GM23338 (cell line): Measurements from ENCODE around the gene ADAMTS8. TPM values are rescaled to one million over a fixed set of nuclear protein-coding genes. Genes with fewer than 3 reads are reported as not detected.

Source experiments
- ATAC-seq: fragments of 200-7000 bp; cut with Tn5 transposase; 3 replicates; pipeline ENCODE4 v1.9.1; 2020
- DNase-seq: peaks from one replicate; pipeline ENCODE4 v3.0.0-alpha.2; 2015; ENCODE audit warnings: low spot score
- H2AFZ ChIP-seq: fragments of 200-600 bp; sonication (generic); 2 replicates; pipeline ENCODE4 v1.8.0; 2016; ENCODE audit warnings: antibody characterized with exemption, mild to moderate bottlenecking, moderate library complexity
- H3F3A ChIP-seq: fragments of 200-600 bp; sonication (generic); replicated peaks from 2 replicates; pipeline ENCODE4 v1.8.0; 2017; ENCODE audit warnings: antibody characterized with exemption, mixed run types, low read depth
- H3K27ac ChIP-seq: fragments of 200-600 bp; sonication (generic); 2 replicates; pipeline ENCODE4 v1.6.1; 2016; ENCODE audit warnings: low read depth
- H3K27me3 ChIP-seq: fragments of 200-600 bp; sonication (generic); 2 replicates; pipeline ENCODE4 v1.8.0; 2016; ENCODE audit warnings: mild to moderate bottlenecking, mixed run types, moderate library complexity; ENCODE audit not compliant: insufficient read depth
- H3K36me3 ChIP-seq: fragments of 200-600 bp; sonication (generic); 2 replicates; pipeline ENCODE4 v1.8.0; 2016; ENCODE audit warnings: mild to moderate bottlenecking; ENCODE audit not compliant: insufficient read depth
- H3K4me1 ChIP-seq: fragments of 200-600 bp; sonication (generic); 2 replicates; pipeline ENCODE4 v1.8.0; 2016; ENCODE audit warnings: mild to moderate bottlenecking, moderate library complexity; ENCODE audit not compliant: insufficient read depth
- H3K4me2 ChIP-seq: fragments of 200-600 bp; sonication (generic); 2 replicates; pipeline ENCODE4 v1.7.1; 2017; ENCODE audit warnings: mixed run types
- H3K4me3 ChIP-seq: fragments of 200-600 bp; sonication (generic); 2 replicates; pipeline ENCODE4 v1.6.1; 2016; ENCODE audit warnings: mixed run types
- H3K79me2 ChIP-seq: fragments of 200-600 bp; sonication (generic); replicated peaks from 2 replicates; pipeline ENCODE4 v1.8.0; 2017; ENCODE audit warnings: mild to moderate bottlenecking; ENCODE audit not compliant: insufficient read depth
- H3K9me2 ChIP-seq: fragments of 200-600 bp; sonication (generic); 2 replicates; pipeline ENCODE4 v1.8.0; 2017; ENCODE audit not compliant: insufficient read depth
- H4K20me1 ChIP-seq: fragments of 200-600 bp; sonication (generic); replicated peaks from 2 replicates; pipeline ENCODE4 v1.8.0; 2017; ENCODE audit warnings: mild to moderate bottlenecking; ENCODE audit not compliant: insufficient read depth
- H3K27ac Mint-ChIP-seq: 2 replicates; pipeline ENCODE4 v1.8.0; 2020; ENCODE audit warnings: inconsistent platforms, mild to moderate bottlenecking, moderate library complexity, mixed read lengths
- H3K27me3 Mint-ChIP-seq: 3 replicates; pipeline ENCODE4 v1.8.0; 2022; ENCODE audit warnings: low read depth, mild to moderate bottlenecking, moderate library complexity, mixed read lengths, inconsistent platforms; ENCODE audit not compliant: insufficient read depth, poor library complexity
- H3K36me3 Mint-ChIP-seq: 3 replicates; pipeline ENCODE4 v1.8.0; 2021; ENCODE audit warnings: low read depth, mild to moderate bottlenecking, inconsistent platforms, moderate library complexity, mixed read lengths
- H3K4me1 Mint-ChIP-seq: 3 replicates; pipeline ENCODE4 v1.8.0; 2020; ENCODE audit warnings: mild to moderate bottlenecking, inconsistent platforms, mixed read lengths
- H3K4me3 Mint-ChIP-seq: 3 replicates; pipeline ENCODE4 v1.8.0; 2021; ENCODE audit warnings: moderate library complexity, mild to moderate bottlenecking, inconsistent platforms, mixed read lengths
- H3K9me3 Mint-ChIP-seq: 3 replicates; pipeline ENCODE4 v1.8.0; 2020; ENCODE audit warnings: moderate library complexity, mild to moderate bottlenecking, inconsistent platforms, mixed read lengths
- CREB1 ChIP-seq: fragments of 250-450 bp; sonication (Bioruptor Pico); IDR thresholded peaks from 2 replicates; pipeline ENCODE4 v1.5.0; 2020; ENCODE audit warnings: low read depth, mild to moderate bottlenecking, moderate library complexity
- ETS1 ChIP-seq: IDR thresholded peaks from 2 replicates; pipeline ENCODE4 v1.6.1; 2016; ENCODE audit warnings: antibody characterized with exemption
- EZH2 ChIP-seq: fragments of 200-600 bp; sonication (generic); IDR thresholded peaks from one replicate; pipeline ENCODE4 v1.8.0; 2017; ENCODE audit warnings: antibody characterized with exemption, mild to moderate bottlenecking, low read depth; ENCODE audit not compliant: unreplicated experiment
- EZH2phosphoT487 ChIP-seq: fragments of 200-600 bp; sonication (generic); IDR thresholded peaks from one replicate; pipeline ENCODE4 v1.8.1; 2018; ENCODE audit warnings: antibody characterized with exemption; ENCODE audit not compliant: unreplicated experiment
- JUNB ChIP-seq: IDR thresholded peaks from one replicate; pipeline ENCODE4 v1.6.1; 2016; ENCODE audit warnings: antibody characterized with exemption; ENCODE audit not compliant: unreplicated experiment
- NANOG ChIP-seq: IDR thresholded peaks from 2 replicates; pipeline ENCODE4 v1.6.1; 2016; ENCODE audit warnings: antibody characterized with exemption, borderline replicate concordance
- POLR2AphosphoS5 ChIP-seq: IDR thresholded peaks from 2 replicates; pipeline ENCODE4 v1.6.1; 2016; ENCODE audit warnings: antibody characterized with exemption, low read depth
- REST ChIP-seq: IDR thresholded peaks from one replicate; pipeline ENCODE4 v1.6.1; 2018; ENCODE audit warnings: antibody characterized with exemption; ENCODE audit not compliant: unreplicated experiment
- STAT1 ChIP-seq: IDR thresholded peaks from one replicate; pipeline ENCODE4 v1.6.1; 2016; ENCODE audit warnings: antibody characterized with exemption; ENCODE audit not compliant: unreplicated experiment
- ZNF114 ChIP-seq: fragments of 250-450 bp; sonication (Bioruptor Pico); IDR thresholded peaks from 2 replicates; pipeline ENCODE4 v1.5.0; 2020; ENCODE audit warnings: mild to moderate bottlenecking, moderate library complexity
- ZNF331 ChIP-seq: fragments of 250-450 bp; sonication (Bioruptor Pico); IDR thresholded peaks from 2 replicates; pipeline ENCODE4 v1.5.0; 2020; ENCODE audit warnings: low read depth, mild to moderate bottlenecking, moderate library complexity
- polyA plus RNA-seq: library from polyadenylated mRNA; unstranded; fragments of >200 nt; fragmentation: Nextera tagmentation; extraction: Ambion mirVana; gene quantifications from 2 replicates; pipeline ENCODE4 v1.2.1, GENCODE V29; 2016
- total RNA-seq: library from RNA; depleted of rRNA; stranded (reverse); fragments of >200 nt; shearing (Covaris generic); gene quantifications from 2 replicates; pipeline ENCODE4 v1.2.3, GENCODE V29; 2014
- TF ChIP-seq, protein P1 (sequence below): fragments of 250-450 bp; sonication (Bioruptor Pico); IDR thresholded peaks from 2 replicates; pipeline ENCODE4 v1.5.0; 2020; ENCODE audit warnings: mild to moderate bottlenecking, moderate library complexity
- TF ChIP-seq, protein P2 (sequence below), 2 experiments: fragments of 200-600 bp in 1 of 2; sonication (generic) in 1 of 2; conservative IDR thresholded peaks; 2 replicates each; pipeline versions ENCODE4 v1.5.1 to v1.6.1; 2016 to 2017; ENCODE audit warnings: antibody characterized with exemption in 2 of 2, low read depth in 2 of 2, mild to moderate bottlenecking in 2 of 2, moderate library complexity in 1 of 2

Gene ADAMTS8
- total and polyA plus RNA-seq, 2 experiments from 2014 or later, result 7.5 to 16.2 TPM

- Mint-ChIP-seq H3K36me3 (no peaks in the 10 kb centered on the region), H3K4me1 (peaks cover 2% of the 10 kb centered on the region; the same call in 2 of the 3 replicates), H3K27me3 (peaks cover 1% of the 10 kb centered on the region), H3K27ac (no peak overlapping the region), H3K9me3 (no peaks in the 10 kb centered on the region), H3K4me3 (no peak overlapping the region)
- Histone ChIP-seq H3F3A (no peaks in the 10 kb centered on the region), H3K79me2 (no peaks in the 10 kb centered on the region), H3K27ac (no peak overlapping the region), H4K20me1 (no peaks in the 10 kb centered on the region), H3K27me3 (no peaks in the 10 kb centered on the region), H3K4me3 (no peak overlapping the region), H3K4me2 (no peak overlapping the region), H3K4me1 (no peaks in the 10 kb centered on the region; the same call in 1 of the 2 replicates), H3K36me3 (no peaks in the 10 kb centered on the region; the same call in 1 of the 2 replicates), H2AFZ (no peak overlapping the region), H3K9me2 (no peaks in the 10 kb centered on the region)
- ATAC-seq (no peak), DNase-seq (no peak)
- no peak for TF ChIP-seq EZH2
- no peak for TF ChIP-seq REST
- no peak for TF ChIP-seq STAT1
- no peak for TF ChIP-seq NANOG
- TF ChIP-seq ZNF114 (CRISPR knock-in tag), result no peak
- TF ChIP-seq EZH2phosphoT487, result no peak
- TF ChIP-seq CREB1 (CRISPR knock-in tag), result no peak
- TF ChIP-seq ETS1, result no peak
- TF ChIP-seq, protein P1, sequence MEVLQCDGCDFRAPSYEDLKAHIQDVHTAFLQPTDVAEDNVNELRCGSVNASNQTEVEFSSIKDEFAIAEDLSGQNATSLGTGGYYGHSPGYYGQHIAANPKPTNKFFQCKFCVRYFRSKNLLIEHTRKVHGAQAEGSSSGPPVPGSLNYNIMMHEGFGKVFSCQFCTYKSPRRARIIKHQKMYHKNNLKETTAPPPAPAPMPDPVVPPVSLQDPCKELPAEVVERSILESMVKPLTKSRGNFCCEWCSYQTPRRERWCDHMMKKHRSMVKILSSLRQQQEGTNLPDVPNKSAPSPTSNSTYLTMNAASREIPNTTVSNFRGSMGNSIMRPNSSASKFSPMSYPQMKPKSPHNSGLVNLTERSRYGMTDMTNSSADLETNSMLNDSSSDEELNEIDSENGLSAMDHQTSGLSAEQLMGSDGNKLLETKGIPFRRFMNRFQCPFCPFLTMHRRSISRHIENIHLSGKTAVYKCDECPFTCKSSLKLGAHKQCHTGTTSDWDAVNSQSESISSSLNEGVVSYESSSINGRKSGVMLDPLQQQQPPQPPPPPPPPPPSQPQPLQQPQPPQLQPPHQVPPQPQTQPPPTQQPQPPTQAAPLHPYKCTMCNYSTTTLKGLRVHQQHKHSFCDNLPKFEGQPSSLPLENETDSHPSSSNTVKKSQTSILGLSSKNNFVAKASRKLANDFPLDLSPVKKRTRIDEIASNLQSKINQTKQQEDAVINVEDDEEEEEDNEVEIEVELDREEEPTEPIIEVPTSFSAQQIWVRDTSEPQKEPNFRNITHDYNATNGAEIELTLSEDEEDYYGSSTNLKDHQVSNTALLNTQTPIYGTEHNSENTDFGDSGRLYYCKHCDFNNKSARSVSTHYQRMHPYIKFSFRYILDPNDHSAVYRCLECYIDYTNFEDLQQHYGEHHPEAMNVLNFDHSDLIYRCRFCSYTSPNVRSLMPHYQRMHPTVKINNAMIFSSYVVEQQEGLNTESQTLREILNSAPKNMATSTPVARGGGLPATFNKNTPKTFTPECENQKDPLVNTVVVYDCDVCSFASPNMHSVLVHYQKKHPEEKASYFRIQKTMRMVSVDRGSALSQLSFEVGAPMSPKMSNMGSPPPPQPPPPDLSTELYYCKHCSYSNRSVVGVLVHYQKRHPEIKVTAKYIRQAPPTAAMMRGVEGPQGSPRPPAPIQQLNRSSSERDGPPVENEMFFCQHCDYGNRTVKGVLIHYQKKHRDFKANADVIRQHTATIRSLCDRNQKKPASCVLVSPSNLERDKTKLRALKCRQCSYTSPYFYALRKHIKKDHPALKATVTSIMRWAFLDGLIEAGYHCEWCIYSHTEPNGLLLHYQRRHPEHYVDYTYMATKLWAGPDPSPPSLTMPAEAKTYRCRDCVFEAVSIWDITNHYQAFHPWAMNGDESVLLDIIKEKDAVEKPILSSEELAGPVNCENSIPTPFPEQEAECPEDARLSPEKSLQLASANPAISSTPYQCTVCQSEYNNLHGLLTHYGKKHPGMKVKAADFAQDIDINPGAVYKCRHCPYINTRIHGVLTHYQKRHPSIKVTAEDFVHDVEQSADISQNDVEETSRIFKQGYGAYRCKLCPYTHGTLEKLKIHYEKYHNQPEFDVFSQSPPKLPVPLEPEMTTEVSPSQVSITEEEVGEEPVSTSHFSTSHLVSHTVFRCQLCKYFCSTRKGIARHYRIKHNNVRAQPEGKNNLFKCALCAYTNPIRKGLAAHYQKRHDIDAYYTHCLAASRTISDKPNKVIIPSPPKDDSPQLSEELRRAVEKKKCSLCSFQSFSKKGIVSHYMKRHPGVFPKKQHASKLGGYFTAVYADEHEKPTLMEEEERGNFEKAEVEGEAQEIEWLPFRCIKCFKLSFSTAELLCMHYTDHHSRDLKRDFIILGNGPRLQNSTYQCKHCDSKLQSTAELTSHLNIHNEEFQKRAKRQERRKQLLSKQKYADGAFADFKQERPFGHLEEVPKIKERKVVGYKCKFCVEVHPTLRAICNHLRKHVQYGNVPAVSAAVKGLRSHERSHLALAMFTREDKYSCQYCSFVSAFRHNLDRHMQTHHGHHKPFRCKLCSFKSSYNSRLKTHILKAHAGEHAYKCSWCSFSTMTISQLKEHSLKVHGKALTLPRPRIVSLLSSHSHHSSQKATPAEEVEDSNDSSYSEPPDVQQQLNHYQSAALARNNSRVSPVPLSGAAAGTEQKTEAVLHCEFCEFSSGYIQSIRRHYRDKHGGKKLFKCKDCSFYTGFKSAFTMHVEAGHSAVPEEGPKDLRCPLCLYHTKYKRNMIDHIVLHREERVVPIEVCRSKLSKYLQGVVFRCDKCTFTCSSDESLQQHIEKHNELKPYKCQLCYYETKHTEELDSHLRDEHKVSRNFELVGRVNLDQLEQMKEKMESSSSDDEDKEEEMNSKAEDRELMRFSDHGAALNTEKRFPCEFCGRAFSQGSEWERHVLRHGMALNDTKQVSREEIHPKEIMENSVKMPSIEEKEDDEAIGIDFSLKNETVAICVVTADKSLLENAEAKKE, result no peak
- TF ChIP-seq, protein P2, sequence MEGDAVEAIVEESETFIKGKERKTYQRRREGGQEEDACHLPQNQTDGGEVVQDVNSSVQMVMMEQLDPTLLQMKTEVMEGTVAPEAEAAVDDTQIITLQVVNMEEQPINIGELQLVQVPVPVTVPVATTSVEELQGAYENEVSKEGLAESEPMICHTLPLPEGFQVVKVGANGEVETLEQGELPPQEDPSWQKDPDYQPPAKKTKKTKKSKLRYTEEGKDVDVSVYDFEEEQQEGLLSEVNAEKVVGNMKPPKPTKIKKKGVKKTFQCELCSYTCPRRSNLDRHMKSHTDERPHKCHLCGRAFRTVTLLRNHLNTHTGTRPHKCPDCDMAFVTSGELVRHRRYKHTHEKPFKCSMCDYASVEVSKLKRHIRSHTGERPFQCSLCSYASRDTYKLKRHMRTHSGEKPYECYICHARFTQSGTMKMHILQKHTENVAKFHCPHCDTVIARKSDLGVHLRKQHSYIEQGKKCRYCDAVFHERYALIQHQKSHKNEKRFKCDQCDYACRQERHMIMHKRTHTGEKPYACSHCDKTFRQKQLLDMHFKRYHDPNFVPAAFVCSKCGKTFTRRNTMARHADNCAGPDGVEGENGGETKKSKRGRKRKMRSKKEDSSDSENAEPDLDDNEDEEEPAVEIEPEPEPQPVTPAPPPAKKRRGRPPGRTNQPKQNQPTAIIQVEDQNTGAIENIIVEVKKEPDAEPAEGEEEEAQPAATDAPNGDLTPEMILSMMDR (conservative IDR thresholded peaks at IDR 0.05; ENCODE audit: low read depth in 2 of 2), result no peak
- TF ChIP-seq JUNB, result no peak
- no peak for TF ChIP-seq POLR2AphosphoS5
- TF ChIP-seq ZNF331 (CRISPR knock-in tag), result no peak
Observed at GRCh38 chr11:130475426-130476053, 47.1 kb upstream of the ADAMTS8 start.
